Prostate gland (tissue), 2 donors: Measurements from ENCODE around the gene GPR148. TPM values are rescaled to one million over a fixed set of nuclear protein-coding genes. Genes with fewer than 3 reads are reported as not detected.

Experiments used
- DNase-seq: peaks from one replicate; pipeline ENCODE4 v3.0.0-alpha.2; 2019; ENCODE audit warnings: low spot score
- H3K27ac ChIP-seq, 2 donors: fragments of 200-600 bp; sonication (generic); 2 replicates each; pipeline ENCODE4 v1.5.1; 2017 to 2019
- H3K27me3 ChIP-seq: fragments of 200-600 bp; sonication (generic); replicated peaks from 2 replicates; pipeline ENCODE4 v1.5.1; 2019; ENCODE audit not compliant: insufficient read depth
- H3K36me3 ChIP-seq, 2 donors: fragments of 200-600 bp; sonication (generic); 1 replicate in 1 of 2; 2 replicates in 1 of 2; pipeline versions ENCODE4 v1.5.1 to v1.8.1; 2017 to 2019
- H3K4me1 ChIP-seq: fragments of 200-600 bp; sonication (generic); replicated peaks from 2 replicates; pipeline ENCODE4 v1.5.1; 2019
- H3K4me3 ChIP-seq, 2 donors: fragments of 200-600 bp; sonication (generic); 2 replicates each; pipeline ENCODE4 v1.5.1; 2017 to 2019
- H3K9me3 ChIP-seq: fragments of 200-600 bp; sonication (generic); 2 replicates; pipeline ENCODE4 v1.5.1; 2017
- POLR2A ChIP-seq: fragments of 450-650 bp; IDR thresholded peaks from one replicate; pipeline ENCODE4 v1.6.1; 2016; ENCODE audit warnings: antibody characterized with exemption, mild to moderate bottlenecking
- POLR2AphosphoS5 ChIP-seq: sonication (generic); formaldehyde crosslinking; IDR thresholded peaks from one replicate; pipeline ENCODE4 v1.6.1; 2017; ENCODE audit warnings: antibody characterized with exemption
- WGBS: methylation state at CpG from one replicate; pipeline ENCODE4 v1.1.5; 2018; 5-methylcytosine and 5-hydroxymethylcytosine counted together
- intact Hi-C: fragments of 100-400 bp; cut with DNase I; formaldehyde crosslinking; loops from one replicate; pipeline ENCODE4 v1.14.2; 2022
- total RNA-seq, 2 donors: library from RNA; depleted of rRNA; stranded (reverse); fragments of >200 nt; gene quantifications; one replicate each; pipeline ENCODE4 v1.1.0, GENCODE V29; 2016
- TF ChIP-seq, protein P1 (sequence below), 4 experiments: fragments of 200-600 bp in 2 of 4; fragments of 450-650 bp in 2 of 4; sonication (generic) in 2 of 4; IDR thresholded peaks; 1 replicate in 3 of 4; 2 replicates in 1 of 4; pipeline ENCODE4 v1.5.1; 2016 to 2019; ENCODE audit warnings: antibody characterized with exemption in 4 of 4, mild to moderate bottlenecking in 2 of 4, moderate library complexity in 2 of 4

The GPR148 gene
- total RNA-seq, 2 donors from 2014 or later, result not detected

DNA sequence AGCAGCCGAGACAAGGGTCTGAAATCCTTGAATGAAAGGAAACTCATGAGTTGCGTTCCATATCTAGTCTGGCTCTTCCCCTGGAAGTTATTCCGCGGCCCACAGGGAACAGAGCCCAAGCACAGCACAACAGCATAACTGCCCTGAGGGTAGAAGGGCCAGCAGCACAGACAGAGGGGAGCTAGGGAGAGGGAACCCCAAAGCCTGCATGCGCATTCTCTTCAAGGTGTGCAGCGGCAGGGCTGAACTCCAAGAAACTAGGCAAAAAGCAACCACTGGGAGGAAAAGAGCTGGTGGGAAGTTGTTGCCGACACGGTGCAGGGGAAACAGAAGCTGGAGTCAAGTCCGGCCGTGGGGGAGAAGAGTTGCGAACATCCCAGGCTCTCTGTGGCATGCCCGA is 11.8 kb downstream of the GPR148 start:
- DNase-seq, result no peak
- Histone ChIP-seq H3K27ac (no peak overlapping the region), H3K4me1 (no peaks in the 10 kb centered on the region), H3K9me3 (no peaks in the 10 kb centered on the region), H3K36me3 (no peaks in the 10 kb centered on the region), H3K27me3 (no peaks in the 10 kb centered on the region), H3K4me3 (no peak overlapping the region)
- intact Hi-C loops, result no loop called here
- WGBS, result 83% methylated on average over 12 of the region's 12 CpGs
- TF ChIP-seq POLR2AphosphoS5, result no peak
- TF ChIP-seq, protein P1, sequence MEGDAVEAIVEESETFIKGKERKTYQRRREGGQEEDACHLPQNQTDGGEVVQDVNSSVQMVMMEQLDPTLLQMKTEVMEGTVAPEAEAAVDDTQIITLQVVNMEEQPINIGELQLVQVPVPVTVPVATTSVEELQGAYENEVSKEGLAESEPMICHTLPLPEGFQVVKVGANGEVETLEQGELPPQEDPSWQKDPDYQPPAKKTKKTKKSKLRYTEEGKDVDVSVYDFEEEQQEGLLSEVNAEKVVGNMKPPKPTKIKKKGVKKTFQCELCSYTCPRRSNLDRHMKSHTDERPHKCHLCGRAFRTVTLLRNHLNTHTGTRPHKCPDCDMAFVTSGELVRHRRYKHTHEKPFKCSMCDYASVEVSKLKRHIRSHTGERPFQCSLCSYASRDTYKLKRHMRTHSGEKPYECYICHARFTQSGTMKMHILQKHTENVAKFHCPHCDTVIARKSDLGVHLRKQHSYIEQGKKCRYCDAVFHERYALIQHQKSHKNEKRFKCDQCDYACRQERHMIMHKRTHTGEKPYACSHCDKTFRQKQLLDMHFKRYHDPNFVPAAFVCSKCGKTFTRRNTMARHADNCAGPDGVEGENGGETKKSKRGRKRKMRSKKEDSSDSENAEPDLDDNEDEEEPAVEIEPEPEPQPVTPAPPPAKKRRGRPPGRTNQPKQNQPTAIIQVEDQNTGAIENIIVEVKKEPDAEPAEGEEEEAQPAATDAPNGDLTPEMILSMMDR (IDR thresholded peaks at IDR 0.05), result no peak
- no peak for TF ChIP-seq POLR2A

DNA sequence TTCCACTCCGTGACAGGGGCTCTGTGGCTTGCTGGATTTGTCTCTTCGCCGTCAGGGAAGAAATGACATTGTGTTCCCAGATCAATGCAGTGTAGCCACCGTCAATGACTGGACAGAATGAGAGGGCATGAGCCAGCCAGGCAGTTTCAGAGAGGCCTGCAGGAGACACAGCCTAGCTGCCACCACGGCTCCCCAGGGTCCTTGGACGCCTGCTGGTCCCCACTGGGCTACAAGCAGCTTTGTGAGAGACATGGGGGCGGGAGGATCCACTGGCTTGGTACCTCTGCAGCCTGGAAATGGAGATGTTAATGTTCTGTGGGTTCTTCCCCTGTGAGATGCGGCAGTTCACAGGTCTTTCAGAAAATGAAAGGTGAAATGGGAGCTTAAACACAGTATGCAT is 14.4 kb downstream of the GPR148 start:
- Histone ChIP-seq H3K27me3 (no peaks in the 10 kb centered on the region), H3K27ac (no peak overlapping the region), H3K9me3 (no peaks in the 10 kb centered on the region), H3K4me1 (no peaks in the 10 kb centered on the region), H3K4me3 (no peak overlapping the region), H3K36me3 (no peaks in the 10 kb centered on the region)
- TF ChIP-seq, protein P1 (IDR thresholded peaks at IDR 0.05), result no peak
- TF ChIP-seq POLR2AphosphoS5 (no peak), POLR2A (no peak)
- 85% methylated on average over 8 of the region's 8 CpGs for WGBS
- no peak for DNase-seq
- intact Hi-C loops, result no loop called here

DNA sequence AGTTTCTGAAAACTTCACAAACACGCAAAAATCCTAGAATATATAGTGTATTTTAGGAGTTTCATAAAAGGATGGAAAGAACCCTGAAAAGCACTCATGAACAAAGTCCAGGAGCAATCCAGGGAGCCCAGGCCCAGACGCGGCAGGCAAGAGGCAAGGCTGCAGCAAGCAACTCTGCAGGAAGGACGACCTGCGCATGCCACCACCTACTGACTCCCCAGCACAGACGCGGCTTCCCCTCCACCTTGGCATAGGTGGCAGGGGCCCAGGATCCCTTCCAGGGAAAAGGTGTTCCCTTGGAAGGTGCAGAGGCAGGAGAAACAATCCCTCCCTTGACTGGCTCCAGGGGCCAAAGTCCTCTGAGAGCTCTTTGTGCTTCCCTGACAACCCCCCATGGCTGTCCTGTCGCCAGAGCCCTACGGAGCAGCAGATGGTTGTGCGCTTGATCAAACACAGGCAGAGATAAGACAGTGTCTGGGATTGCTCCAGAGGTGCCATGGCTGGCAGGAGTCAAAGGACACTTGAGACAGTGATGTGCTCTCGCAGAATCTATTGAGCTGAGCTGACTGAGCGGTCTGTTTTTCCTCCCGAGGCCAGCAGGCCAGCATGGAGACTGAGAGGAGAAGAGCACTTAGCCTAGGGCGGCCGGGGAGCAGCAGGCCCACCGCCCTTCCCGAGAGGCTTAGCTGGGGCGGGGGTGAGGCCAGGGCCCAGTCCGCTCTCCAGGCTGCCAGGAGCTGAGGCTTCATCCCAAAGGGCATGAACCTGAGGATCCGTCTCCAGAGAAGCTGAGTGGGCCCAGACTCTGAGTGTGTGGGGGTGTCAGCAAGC is 15.6 kb downstream of the GPR148 start:
- WGBS, result 52% methylated on average over 20 of the region's 20 CpGs

DNA sequence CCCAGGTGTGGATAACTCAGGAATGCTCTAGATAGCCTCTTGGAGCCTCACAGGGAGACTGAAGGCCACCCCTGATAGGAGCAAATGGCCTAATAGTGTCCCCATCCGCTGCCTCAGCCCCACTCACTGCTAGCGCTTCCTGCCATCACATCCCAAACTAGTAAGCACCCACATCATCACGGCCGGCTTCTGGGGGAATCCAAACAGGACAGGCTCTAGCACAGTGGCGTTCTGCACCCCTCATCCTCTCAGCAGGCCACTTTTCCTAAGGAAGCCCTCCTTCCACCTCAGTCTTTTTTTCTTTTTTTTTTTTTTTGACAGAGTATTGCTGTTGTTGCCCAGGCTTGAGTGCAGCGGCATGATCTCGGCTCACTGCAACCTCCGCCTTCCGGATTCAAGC is 20.2 kb downstream of the GPR148 start:
- H3K4me1 ChIP-seq, result no peaks in the 10 kb centered on the region
- no peaks in the 10 kb centered on the region for H3K36me3 ChIP-seq
- 83% methylated on average over 9 of the region's 9 CpGs for WGBS
- intact Hi-C loops, result no loop called here
- no peak for TF ChIP-seq POLR2AphosphoS5
- TF ChIP-seq, protein P1 (IDR thresholded peaks at IDR 0.05), result no peak
- no peak for TF ChIP-seq POLR2A
- H3K9me3 ChIP-seq, result no peaks in the 10 kb centered on the region
- H3K27ac ChIP-seq, result no peak overlapping the region
- DNase-seq, result no peak
- no peaks in the 10 kb centered on the region for H3K27me3 ChIP-seq
- no peak overlapping the region for H3K4me3 ChIP-seq

More for the DNA sequence above, 15.6 kb downstream of the GPR148 start:
- no peak overlapping the region for H3K27ac ChIP-seq
- no peak for DNase-seq
- no peaks in the 10 kb centered on the region for H3K27me3 ChIP-seq
- no peaks in the 10 kb centered on the region for H3K36me3 ChIP-seq
- TF ChIP-seq POLR2A (no peak), POLR2AphosphoS5 (no peak)
- TF ChIP-seq, protein P1 (IDR thresholded peaks at IDR 0.05), result no peak
- H3K4me1 ChIP-seq, result no peaks in the 10 kb centered on the region
- no peaks in the 10 kb centered on the region for H3K9me3 ChIP-seq
- intact Hi-C loops, result no loop called here
- no peak overlapping the region for H3K4me3 ChIP-seq

DNA sequence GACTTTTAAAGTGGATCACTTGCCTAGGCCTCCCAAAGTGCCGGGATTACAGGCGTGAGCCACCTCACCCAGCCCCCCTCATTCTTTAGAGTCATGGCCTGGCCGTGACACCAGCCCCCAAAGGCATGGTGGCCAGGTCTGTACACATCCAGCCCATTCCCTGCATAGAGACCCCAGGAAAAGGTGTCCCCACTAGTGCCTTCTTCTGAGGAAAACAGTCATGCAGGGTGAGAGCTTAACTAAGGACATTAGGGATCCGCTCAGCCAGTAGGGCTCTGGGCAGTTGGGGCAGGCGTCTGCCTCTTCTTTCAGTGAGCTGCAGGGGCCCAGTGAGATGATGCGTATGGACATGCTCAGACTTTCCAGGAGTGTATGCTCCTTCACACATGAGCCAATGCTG is 20.8 kb downstream of the GPR148 start:
- 71% methylated on average over 6 of the region's 6 CpGs for WGBS

More for the DNA sequence above, 20.8 kb downstream of the GPR148 start:
- Histone ChIP-seq H3K9me3 (no peaks in the 10 kb centered on the region), H3K27ac (no peak overlapping the region), H3K36me3 (no peaks in the 10 kb centered on the region), H3K27me3 (no peaks in the 10 kb centered on the region), H3K4me3 (no peak overlapping the region), H3K4me1 (no peaks in the 10 kb centered on the region)
- intact Hi-C loops, result no loop called here
- TF ChIP-seq POLR2A (no peak), POLR2AphosphoS5 (no peak)
- TF ChIP-seq, protein P1 (IDR thresholded peaks at IDR 0.05), result no peak
- DNase-seq, result no peak
